IPS-11a (cell line): ENCODE measurements around the gene CEP41.

Source experiments
- H3K4me3 ChIP-seq: one replicate; pipeline ENCODE4 v1.5.1; 2013; ENCODE audit warnings: low read depth, low read length, control low read depth

Gene CEP41

GRCh38 chr7:130421684-130422083 lies 19.1 kb downstream of the CEP41 start:
- H3K4me3 ChIP-seq, result no peak overlapping the region

GRCh38 chr7:130420943-130421578 lies 19.8 kb downstream of the CEP41 start:
- H3K4me3 ChIP-seq, result no peak overlapping the region

- no peak overlapping the region for H3K4me3 ChIP-seq
These were observed 21.2 kb downstream of the CEP41 start for GRCh38 chr7:130419658-130420057.

- H3K4me3 ChIP-seq, result no peak overlapping the region
These were observed 22.5 kb downstream of the CEP41 start for GRCh38 chr7:130418306-130418705.

GRCh38 chr7:130417213-130417612 lies 23.6 kb downstream of the CEP41 start:
- no peak overlapping the region for H3K4me3 ChIP-seq

- no peak overlapping the region for H3K4me3 ChIP-seq
These were observed 25.8 kb downstream of the CEP41 start for GRCh38 chr7:130415006-130415405.

- H3K4me3 ChIP-seq, result no peak overlapping the region
These were observed 27.6 kb downstream of the CEP41 start for GRCh38 chr7:130413201-130413600.

- H3K4me3 ChIP-seq, result no peak overlapping the region
These were observed 29.8 kb downstream of the CEP41 start for GRCh38 chr7:130410868-130411541.

GRCh38 chr7:130409712-130410072 lies 31.1 kb downstream of the CEP41 start:
- no peak overlapping the region for H3K4me3 ChIP-seq

- H3K4me3 ChIP-seq, result no peak overlapping the region
These were observed 31.6 kb downstream of the CEP41 start for GRCh38 chr7:130409067-130409711.

- no peak overlapping the region for H3K4me3 ChIP-seq
These were observed 35.8 kb downstream of the CEP41 start for GRCh38 chr7:130405003-130405402.

- H3K4me3 ChIP-seq, result no peak overlapping the region
These were observed 39.2 kb downstream of the CEP41 start for GRCh38 chr7:130401578-130401977.

- H3K4me3 ChIP-seq, result no peak overlapping the region
These were observed 39.7 kb downstream of the CEP41 start for GRCh38 chr7:130401101-130401500.

- H3K4me3 ChIP-seq, result no peak overlapping the region
These were observed 40.7 kb downstream of the CEP41 start for GRCh38 chr7:130400120-130400572.

- H3K4me3 ChIP-seq, result no peak overlapping the region
These were observed 42.2 kb downstream of the CEP41 start for GRCh38 chr7:130398526-130399090.

GRCh38 chr7:130397758-130398073 lies 43.1 kb downstream of the CEP41 start:
- no peak overlapping the region for H3K4me3 ChIP-seq

- no peak overlapping the region for H3K4me3 ChIP-seq
These were observed 43.6 kb downstream of the CEP41 start for GRCh38 chr7:130397051-130397757.

- H3K4me3 ChIP-seq, result no peak overlapping the region
These were observed 44.7 kb downstream of the CEP41 start for GRCh38 chr7:130396109-130396508.

GRCh38 chr7:130395421-130395820 lies 45.4 kb downstream of the CEP41 start:
- H3K4me3 ChIP-seq, result no peak overlapping the region

GRCh38 chr7:130394421-130395195 lies 46.2 kb downstream of the CEP41 start:
- H3K4me3 ChIP-seq, result no peak overlapping the region
